ENCODE results near the gene PSMB3.

GRCh38 chr17:38797828-38798227, 45.3 kb downstream of the PSMB3 start:
- no peak for TF ChIP-seq POLR2A (IDR thresholded peaks at IDR 0.05; ENCODE audit: low read length)
- TF ChIP-seq GATA1 (IDR thresholded peaks at IDR 0.05; ENCODE audit: low read depth, low read length), result no peak
